HG02852 (cell line): ENCODE measurements around the gene IQCF2.
"Not testable (repeated sequence)": the region's sequence is repeated elsewhere in the genome, so short reads cannot be mapped to it uniquely, and the experiment has no call there.

Experiments used
- ATAC-seq: cut with Tn5 transposase; IDR thresholded peaks from one replicate; pipeline ENCODE4 v1.9.1; 2021; ENCODE audit warnings: mild to moderate bottlenecking, moderate library complexity; ENCODE audit not compliant: unreplicated experiment

IQCF2 gene

GRCh38 chr3:51876186-51876585, 14.8 kb downstream of the IQCF2 start:
- ATAC-seq = no peak

- no peak for ATAC-seq
Observed at GRCh38 chr3:51879937-51880336, 18.5 kb downstream of the IQCF2 start.

GRCh38 chr3:51886447-51886846, 25.0 kb downstream of the IQCF2 start:
- ATAC-seq = no peak

- no peak for ATAC-seq
Observed at GRCh38 chr3:51887620-51888019, 26.2 kb downstream of the IQCF2 start.

- ATAC-seq = no peak
Observed at GRCh38 chr3:51888463-51889105, 27.2 kb downstream of the IQCF2 start.

GRCh38 chr3:51891242-51892039, 30.0 kb downstream of the IQCF2 start:
- ATAC-seq = no peak

GRCh38 chr3:51894391-51894790, 33.0 kb downstream of the IQCF2 start:
- no peak for ATAC-seq

GRCh38 chr3:51894939-51895338, 33.5 kb downstream of the IQCF2 start:
- no peak for ATAC-seq

GRCh38 chr3:51896607-51897305, 35.3 kb downstream of the IQCF2 start:
- ATAC-seq = no peak

- no peak for ATAC-seq
Observed at GRCh38 chr3:51897391-51897790, 36.0 kb downstream of the IQCF2 start.

- not testable (repeated sequence) for ATAC-seq
Observed at GRCh38 chr3:51900043-51900442, 38.6 kb downstream of the IQCF2 start.

GRCh38 chr3:51902361-51902760, 40.9 kb downstream of the IQCF2 start:
- ATAC-seq = not testable (repeated sequence)

GRCh38 chr3:51904034-51904823, 42.8 kb downstream of the IQCF2 start:
- ATAC-seq = no peak

GRCh38 chr3:51908026-51908425, 46.6 kb downstream of the IQCF2 start:
- no peak for ATAC-seq
